GM19328 (cell line): ENCODE results near the gene MSH5.

Experiments
- ATAC-seq: cut with Tn5 transposase; IDR thresholded peaks from one replicate; pipeline ENCODE4 v1.9.1; 2021; ENCODE audit warnings: mild to moderate bottlenecking, moderate library complexity; ENCODE audit not compliant: unreplicated experiment

Gene MSH5

DNA sequence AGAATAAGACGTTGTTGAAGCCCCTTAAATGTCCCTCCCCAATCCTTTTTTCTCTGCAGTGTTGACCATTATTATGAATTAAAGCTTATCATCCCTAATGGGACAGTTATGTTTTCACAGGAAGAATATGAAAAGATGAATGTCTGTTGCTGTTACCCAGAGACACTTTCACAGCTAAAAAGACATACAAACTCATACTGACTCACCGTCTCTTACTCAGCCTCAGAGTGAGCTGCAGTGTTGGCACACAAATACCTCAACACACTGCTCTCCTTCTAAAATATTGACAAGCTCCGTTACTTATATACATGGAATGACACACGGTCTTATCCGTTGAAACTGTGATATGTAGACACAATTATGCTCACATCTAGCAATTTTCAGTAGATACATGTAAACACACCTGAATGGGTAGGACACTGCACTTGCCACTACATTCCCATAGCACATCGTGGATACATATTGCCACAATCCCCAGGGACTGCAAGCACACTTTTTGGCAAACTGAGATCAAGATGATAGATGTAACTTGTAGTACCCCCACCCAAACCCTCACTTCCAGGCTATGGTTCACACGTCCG, 13.0 kb downstream of the MSH5 start:
- ATAC-seq = no peak

DNA sequence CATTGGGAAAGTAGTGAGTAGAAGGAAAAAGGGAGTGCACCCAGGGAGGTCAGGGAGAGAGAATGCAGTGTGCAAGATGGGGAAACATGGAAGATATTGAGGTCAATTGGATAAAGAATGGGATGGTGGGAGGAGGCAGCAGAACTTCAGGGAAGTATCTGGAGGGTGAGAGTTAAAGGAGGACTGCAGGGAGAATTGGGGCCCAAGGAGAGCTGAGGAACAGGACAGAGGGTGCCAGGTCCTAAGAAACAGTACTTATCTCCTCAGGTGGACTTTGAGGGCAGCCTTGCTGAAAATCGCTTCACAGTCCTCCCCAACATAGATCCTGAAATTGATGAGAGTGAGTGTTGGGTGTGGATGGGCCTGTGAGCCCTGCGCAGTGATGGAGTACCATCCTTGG, 18.5 kb downstream of the MSH5 start:
- no peak for ATAC-seq

DNA sequence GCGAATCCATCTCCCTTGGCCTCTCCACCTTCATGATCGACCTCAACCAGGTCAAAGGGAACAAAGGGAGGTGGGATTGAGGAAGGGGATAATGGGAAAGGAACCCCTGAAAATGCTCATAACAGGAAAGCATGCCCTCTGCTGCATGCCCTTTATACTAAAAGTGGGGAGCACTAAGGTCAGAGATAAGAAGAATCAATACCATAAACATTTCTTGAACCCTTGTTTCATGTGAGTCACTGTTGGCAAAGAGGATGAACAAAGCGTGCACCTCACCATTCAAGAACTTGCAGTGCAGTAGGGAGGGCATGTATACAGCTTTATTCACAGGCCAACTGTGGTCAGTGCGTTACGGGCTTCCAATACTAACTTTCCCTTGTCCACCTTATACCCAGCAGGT, 21.0 kb downstream of the MSH5 start:
- no peak for ATAC-seq

DNA sequence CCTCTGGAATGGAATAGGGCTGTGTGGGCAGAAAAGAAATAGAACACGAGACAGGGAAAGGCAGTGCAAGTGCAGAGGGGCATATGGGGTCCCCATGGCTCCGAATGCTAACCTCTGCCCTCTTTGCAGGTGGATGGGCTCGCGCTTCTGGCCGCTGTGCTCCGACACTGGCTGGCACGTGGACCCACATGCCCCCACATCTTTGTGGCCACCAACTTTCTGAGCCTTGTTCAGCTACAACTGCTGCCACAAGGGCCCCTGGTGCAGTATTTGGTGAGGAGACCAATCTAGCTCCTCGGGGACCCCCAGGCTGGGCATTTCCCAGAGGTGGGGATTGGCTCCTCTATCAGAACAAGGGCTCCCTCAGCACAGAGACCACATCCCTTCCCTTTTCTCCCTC, 21.5 kb downstream of the MSH5 start:
- ATAC-seq = no peak

DNA sequence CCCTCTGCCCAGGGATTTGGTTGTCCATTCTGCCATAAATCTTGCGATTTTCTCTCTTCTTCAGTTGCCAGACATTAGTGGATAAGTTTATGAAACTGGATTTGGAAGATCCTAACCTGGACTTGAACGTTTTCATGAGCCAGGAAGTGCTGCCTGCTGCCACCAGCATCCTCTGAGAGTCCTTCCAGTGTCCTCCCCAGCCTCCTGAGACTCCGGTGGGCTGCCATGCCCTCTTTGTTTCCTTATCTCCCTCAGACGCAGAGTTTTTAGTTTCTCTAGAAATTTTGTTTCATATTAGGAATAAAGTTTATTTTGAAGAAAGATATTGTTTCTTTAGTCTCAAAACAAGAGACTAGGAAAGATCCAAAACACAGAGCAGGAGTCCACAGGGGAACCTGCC, 22.6 kb downstream of the MSH5 start, which contains the start of gene SAPCD1:
Gene SAPCD1 (plus strand): TSS at position 301 of the 400 bp plus-strand sequence. CDS start 399 bp downstream, outside the sequence.
- ATAC-seq = no peak

DNA sequence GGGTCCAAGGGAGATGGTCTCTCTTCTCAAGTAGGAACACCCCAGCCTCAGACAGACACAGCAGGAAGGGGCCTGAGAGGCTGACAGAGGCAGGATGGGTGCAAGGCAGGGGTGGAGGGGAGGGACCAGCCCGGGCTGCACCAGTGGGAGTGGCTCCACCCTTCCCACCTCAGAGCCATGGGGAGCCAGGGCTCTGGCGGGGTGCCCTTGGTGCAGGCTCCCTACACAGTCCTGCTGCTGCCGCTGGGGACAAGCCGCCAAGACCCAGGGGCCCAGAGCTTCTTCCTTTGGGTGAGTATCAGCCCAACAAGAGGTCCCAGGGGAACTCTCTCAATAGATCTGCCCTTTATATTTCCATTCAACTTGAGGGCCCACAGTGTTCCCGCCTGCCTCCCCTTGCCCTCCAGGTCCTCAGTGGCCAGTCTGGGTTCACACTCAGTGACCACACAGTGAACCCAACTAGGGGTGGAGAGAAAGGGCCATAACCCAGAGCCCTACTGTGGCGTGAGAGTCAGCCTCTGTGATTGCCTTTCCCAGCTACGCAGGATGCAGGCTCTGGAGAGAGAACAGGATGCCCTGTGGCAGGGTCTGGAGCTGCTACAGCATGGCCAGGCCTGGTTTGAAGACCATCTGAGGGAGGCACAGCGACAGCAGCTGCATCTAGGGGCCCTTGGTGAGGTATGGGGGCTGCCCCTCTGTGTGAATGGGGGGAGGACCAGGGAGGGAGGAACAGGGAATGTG, 23.2 kb downstream of the MSH5 start:
- no peak for ATAC-seq

DNA sequence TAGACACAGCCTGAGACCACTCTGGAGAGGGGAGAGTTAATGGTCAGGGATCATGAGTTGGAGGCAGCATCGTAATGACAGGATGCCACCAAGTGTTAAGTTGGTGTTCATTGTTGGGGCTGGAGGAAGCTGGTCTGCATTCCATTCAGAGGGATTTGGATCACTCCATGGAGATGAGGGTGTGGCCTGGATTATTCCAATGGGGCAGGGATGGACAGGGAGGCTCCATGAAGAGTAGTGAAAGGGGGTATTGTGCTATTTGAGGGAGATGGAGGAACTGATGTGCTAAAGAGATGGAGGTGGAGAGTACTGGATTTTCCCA, 23.8 kb downstream of the MSH5 start:
- ATAC-seq = no peak

DNA sequence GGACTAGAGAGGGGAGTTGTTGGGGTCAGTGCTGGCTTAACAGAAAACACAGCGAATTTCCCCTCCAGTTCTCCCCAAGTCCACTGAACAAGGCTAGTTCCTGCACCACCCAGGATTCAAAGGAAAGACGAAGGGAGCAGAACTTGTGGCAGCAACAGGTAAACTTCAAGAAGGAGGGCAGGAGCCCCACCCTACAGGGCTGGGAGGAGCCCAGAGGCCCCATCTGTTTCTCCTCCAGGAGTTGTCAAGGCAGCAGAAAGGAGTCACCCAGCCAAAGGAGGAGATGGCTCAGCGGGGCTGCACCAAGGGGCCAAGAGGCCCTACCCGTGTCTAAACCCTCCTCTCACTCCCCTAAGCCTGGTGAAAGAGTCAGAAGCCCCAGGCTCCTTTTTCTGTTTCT, 24.4 kb downstream of the MSH5 start:
- no peak for ATAC-seq

DNA sequence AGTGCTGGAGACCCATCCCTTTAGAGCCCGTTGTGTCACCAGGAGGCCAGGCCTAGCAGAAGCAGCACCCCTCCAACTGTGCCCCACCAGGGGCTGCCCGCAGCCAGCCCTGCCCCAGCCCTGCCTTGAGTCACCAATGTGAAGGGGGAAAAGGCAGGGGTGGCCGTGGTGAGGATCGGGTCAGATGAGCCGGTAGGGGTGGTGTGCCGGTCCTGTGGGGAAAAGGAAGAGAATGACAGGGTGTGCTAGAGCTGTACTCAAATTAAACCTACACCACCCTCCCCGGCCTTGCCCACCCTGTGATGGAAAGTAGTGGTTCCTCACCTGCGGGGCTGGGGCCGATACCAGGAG, 25.7 kb downstream of the MSH5 start:
- no peak for ATAC-seq

DNA sequence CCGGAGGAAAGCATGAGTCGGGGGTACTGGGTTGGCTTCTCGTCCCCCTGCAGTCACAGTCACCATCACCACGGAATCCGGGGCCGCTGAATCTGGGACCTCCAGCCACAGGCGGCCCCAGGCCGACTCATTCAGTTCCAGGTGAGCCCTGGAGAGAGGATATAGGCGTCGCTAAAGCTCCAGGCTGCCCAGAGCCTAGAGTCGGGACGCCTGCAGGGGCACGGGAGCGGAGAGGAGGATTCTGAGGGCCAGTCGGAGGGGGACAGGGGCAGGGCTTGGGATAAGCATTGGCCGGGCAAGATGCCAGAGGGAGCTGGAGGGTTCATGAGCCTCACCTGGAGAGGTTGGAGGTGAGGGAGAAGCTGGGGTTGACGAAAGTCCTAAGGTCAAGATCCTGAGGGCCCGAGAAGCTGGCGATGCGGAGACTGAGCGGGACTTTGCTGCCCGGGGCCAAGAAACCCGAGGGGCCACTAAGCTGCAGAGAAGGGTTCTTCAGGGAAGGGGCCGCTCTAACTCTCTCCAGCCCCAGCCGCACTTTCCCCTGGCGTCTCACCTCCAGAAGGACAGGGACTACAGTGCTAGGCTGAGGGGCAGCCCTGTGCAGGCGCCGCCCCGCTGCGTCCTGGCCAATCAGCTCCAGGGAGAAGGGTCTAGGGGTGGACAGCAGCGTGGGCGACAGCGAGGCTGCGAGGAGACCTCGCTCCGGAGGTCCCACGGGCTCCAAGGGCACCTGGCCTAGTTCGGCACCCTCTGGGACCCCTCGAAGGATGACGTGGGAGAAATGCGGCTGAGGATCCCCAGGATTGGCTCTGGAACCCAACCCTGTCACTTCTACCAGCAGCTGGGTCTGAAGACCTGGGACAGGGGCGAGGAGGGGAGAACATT, 26.3 kb downstream of the MSH5 start:
- ATAC-seq = no peak

DNA sequence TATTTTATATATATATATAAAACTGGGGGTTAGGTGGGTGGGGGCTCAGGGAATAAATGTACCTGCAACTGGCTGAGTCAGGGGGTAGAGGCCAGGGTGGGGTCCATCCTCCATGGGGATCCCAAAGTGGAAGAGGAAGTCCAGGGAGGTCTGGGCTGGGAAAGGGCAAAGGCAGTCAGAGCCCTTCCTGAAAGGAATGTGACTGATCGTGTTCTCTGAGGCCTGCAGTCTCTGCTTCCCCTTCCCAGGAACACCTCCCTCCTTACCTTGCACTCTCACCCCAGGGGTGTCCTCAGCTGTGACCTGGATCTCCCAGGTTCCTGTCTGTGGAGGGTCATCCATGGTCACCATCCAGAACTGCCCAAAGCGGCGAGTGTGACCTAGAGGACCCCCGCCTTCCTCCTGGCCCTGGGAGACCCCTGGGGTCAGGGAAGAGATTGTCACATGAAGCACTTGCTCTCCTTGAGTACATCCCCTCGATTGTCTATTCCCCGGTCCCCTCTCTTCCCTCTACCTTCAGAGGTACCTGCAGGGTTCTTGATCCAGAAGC, 27.4 kb downstream of the MSH5 start:
- no peak for ATAC-seq

DNA sequence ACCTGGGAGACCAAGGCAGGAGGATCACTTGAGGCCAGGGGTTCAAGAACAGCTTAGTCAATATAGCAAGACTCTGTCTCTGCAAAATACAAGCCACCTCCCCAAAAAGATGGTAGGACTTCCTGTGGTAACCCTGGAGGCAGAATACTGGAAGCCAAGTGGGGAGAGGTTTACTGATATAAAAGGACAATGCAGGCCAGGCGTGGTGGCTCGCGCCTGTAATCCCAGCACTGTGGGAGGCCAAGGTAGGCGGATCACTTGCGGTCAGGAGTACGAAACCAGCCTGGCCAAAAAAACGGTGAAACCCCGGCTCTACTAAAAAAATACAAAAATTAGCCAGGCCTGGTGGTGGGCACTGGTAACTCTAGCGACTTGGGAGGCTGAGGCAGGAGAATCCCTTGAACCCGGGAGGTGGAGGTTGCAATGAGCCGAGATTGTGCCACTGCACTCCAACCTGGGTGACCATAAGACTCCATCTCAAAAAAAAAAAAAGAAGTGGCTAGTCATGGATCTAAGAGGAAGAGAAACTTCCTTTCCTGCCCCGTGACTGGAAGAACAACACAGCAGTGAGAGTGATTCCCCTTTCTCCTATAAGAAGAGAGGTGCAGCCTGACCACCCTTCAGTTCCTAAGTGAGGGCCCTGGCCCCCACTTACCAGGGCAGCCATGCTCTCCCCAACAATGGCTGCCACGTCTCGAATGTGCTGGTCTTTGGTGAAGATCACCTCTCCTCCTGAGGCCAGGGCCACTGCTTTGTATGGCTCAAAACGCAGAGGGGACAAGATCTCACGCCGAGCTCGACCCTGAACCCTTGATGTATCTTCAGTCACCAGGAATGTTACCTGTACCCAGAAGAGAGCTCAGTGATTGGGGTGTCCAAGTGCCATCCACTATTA, 28.8 kb downstream of the MSH5 start:
- ATAC-seq = no peak

DNA sequence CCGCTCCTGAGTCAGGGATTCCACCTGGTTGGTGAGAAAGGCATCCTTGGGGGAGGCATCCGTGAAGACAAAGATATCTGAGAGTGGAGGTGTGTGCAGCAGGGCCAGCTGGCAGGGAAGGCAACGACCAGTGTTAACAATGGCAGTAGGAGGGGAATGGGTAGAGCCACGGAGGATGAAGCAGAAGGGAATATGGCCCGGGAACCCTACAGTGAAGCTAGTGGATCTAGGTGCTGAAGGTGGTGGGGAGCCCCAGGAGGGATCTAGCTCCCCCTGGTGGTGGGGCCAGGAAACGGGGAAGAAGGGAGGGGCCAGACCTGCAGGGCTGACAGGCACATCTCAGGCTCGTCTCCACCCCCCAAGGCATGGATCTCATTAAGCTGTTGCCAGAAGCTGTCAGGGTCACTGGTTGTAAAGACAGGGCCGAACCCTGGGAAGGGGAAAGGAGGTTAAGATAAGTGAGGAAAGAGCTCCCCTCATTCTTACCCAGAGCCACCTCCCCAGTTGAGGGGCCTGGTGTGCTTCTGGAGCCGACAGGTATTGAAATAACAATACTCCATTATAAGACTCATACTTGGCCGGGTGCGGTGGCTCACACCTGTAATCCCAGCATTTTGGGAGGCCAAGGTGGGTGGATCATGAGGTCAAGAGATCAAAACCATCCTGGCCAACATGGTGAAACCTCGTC, 30.0 kb downstream of the MSH5 start:
- no peak for ATAC-seq

DNA sequence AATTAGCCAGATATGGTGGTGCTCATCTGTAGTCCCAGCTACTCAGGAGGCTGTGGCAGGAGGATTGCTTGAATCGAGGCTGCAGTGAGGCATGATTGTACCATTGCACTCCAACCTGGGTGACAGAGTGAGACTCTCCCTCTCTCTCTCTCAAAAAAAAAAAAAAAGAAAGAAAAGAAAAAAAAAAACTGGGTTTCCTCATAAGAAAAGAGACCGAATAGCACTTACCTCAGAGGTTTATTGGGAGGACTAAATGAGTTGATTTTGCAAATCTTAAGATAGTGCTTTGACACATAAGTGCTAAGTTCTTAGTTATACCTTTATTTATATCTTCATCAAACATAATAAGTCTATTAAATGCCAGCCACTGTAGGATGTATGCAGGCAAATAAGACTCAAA, 31.1 kb downstream of the MSH5 start:
- no peak for ATAC-seq

DNA sequence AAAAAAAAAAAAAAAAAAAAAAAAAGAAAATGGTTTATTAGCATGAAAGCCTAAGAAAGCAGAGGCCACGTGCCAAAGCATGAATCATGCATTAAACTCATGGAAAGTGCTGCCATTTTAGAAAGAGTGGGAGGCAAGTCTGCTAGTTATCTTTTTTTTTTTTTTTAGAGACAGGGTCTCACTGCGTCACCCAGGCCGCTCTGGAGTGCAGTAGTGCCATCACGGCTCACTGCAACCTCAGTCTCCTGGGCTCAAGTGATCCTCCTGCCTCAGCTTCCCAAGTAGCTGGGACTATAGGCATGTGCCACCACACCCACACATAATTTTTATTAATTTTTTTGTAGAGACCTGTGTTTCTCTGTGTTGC, 32.2 kb downstream of the MSH5 start:
- no peak for ATAC-seq

DNA sequence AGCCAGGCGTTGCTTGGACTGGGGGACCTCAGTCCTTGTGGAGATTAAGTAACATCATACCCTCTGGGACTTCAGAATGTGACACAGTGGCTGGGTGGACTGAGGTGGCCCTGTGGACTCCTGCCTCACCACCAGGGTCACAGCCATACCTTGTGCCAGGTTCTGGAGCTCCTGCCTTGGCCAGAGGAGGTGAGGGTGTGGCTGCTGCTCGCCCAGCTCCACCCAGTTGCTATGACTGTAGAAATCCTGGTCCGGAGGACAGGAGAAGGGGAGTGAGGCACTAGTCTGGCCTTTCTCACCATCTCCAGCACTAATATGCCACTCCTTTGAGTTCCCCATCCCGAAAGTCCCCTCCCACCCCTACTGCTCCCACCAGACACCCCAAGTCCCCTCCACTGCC, 35.4 kb downstream of the MSH5 start:
- no peak for ATAC-seq

DNA sequence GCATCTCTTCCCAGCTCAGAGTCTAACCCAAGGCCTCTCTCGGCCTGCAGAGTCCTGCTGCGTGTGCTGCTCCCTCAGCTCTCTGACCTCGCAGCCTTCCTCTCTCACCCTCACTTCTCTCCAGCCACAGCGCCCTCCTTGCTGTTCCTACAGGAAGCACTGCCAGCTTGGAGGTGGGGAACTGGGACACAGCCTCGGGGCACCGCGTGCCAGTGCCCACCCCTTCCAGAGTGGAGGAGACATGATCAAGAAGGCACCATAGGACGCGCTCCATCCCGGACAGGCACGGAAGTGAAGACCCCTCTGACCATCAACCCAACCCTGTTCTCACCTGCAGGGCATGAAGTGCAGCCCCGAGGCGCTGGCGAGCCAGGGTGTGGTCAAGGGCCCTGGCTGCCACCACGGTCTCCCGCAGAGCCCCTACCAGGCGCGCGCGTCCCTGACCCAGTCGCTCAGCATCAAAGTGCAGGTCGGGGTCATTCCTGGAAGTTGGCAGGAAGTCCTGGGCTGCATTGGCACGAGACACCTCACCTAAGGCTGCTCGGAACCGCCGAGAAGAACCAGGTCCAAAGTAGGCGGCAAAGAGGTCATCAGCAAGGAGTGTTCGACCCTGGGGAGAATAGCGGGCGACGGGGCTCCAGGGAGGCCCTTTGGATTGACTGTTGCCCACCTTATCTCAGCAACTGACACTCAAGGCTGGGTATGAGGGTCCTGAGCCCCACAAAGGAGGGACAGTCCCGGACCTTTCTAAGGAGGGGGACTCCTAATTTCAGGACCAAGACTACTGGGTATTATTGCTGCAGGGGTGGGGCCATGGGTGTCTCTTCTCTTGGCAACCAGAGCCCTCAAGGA, 36.1 kb downstream of the MSH5 start:
- ATAC-seq = no peak

DNA sequence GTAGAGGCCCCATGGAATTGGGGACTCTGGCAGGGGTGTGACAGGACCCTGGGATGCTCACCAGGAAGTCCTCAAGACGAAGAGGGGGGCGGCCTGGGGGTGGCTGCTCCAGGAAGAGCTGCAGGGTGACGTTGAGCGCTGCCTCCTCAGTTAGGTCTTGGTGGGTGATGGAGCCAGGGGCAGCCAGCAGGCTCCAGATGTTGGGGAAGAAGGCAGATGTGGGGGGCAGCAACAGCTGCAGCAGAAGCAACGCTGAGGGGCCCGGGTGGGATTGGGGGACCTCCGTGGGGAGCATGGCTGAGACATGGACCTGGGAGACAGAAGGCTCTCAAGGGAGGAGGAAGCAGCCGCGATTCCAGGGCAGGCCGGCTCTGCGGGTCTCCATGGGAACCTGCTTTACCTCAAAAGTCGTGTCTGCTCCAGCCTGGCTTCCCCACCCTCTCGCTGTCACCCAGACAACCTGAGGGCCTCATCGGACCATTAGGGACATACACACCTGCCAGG, 36.7 kb downstream of the MSH5 start:
- ATAC-seq = no peak

DNA sequence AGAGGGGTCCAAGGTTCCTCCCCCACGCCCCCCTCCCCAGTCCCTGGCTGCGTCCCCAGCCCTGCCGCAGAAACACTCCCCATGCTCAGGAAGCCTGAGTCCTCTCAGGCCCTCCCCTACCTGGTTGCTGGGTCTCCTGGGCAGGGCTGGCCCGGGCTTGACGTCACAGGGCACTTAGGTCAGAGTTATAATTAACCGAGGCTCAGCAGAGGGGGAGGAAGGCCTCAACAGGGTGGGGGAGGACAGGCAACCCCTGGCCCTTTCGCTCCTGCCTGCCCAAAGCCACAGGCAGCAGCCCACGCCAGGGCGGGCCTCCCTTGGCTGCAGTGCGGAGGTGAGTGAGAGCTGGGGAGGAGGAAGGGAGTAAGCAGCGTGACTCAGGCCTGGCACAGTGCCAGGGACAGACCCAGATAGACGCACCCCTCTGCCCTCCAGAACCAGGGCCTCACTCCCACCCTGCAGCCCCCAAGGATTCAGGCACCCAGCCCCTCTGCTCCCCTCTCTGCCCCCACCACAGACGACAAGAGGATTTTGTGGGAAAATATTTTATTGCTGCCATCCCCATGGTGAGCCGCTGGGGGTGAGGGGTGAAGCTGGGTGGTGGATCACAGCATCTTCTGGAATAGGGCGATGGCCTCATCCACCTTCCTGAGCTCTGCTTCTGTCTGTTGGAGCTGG, 37.3 kb downstream of the MSH5 start, which contains the start of gene VWA7:
Gene VWA7 (minus strand): TSS at position 340 of the 678 bp plus-strand sequence. CDS start 549 bp downstream, outside the sequence.
- no peak for ATAC-seq
